ENCODE data around the gene LDHD.

DNA sequence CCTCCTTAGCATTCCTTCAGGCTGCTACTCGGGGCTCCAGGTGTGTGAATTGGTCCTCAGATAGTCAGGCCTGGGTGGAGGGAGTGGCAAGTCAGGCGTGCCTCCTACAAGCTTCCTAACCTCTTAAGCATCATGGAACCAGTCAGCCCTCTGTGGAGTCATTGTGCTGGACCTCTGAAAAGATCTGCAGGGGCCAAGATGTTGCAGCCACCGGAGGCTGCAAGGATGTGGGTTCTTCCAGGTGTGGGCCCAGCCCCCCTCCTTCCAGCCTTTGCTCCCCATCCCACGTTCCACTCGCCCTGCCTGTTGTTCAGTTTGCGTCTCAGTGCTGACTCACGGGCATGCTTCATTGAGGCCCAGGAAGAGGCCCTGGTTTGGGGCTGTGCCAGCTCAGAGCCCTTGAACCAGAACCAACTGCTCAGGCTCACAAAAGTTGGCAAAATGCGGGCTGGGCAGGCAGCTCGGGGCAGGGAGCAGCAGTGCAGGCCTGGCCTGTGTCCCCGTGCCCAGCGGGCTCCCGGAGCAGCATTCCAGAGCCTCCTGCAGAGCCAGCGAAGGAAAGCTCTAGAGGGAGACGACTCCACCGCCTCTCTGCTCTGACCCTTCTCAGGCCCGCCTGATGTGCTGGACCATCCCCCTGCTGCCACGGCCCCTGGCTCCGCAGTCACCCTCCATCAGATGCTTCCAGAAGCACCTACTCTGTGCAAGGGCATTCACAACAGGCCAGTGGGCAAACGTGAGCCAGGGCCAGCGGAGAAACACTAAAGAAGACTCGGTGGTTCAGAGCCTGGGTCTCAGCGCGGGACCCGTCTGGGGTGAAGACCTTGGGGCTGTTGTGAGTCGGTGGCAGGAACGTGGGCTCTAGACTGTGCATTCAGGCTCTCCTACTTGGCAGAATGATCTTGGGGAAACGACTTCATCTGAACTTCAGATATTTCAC lies 7.5 kb downstream of the LDHD start:
- TF ChIP-seq POLR2AphosphoS5 (IDR thresholded peaks at IDR 0.05; ENCODE audit: low read depth): peak; percentile 94
- TF ChIP-seq CTCF (IDR thresholded peaks at IDR 0.05; ENCODE audit: insufficient read depth, low read length): no peak
- TF ChIP-seq, protein P1, sequence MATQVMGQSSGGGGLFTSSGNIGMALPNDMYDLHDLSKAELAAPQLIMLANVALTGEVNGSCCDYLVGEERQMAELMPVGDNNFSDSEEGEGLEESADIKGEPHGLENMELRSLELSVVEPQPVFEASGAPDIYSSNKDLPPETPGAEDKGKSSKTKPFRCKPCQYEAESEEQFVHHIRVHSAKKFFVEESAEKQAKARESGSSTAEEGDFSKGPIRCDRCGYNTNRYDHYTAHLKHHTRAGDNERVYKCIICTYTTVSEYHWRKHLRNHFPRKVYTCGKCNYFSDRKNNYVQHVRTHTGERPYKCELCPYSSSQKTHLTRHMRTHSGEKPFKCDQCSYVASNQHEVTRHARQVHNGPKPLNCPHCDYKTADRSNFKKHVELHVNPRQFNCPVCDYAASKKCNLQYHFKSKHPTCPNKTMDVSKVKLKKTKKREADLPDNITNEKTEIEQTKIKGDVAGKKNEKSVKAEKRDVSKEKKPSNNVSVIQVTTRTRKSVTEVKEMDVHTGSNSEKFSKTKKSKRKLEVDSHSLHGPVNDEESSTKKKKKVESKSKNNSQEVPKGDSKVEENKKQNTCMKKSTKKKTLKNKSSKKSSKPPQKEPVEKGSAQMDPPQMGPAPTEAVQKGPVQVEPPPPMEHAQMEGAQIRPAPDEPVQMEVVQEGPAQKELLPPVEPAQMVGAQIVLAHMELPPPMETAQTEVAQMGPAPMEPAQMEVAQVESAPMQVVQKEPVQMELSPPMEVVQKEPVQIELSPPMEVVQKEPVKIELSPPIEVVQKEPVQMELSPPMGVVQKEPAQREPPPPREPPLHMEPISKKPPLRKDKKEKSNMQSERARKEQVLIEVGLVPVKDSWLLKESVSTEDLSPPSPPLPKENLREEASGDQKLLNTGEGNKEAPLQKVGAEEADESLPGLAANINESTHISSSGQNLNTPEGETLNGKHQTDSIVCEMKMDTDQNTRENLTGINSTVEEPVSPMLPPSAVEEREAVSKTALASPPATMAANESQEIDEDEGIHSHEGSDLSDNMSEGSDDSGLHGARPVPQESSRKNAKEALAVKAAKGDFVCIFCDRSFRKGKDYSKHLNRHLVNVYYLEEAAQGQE (IDR thresholded peaks at IDR 0.05; ENCODE audit: insufficient replicate concordance, low read depth): no peak

Measured in HL-60 (cell line).